Adipocyte (in vitro differentiated cells): ENCODE results near the gene RNMT.
A peak's percentile ranks its signal among the peaks of the same experiment; 100 is the strongest.
"Not testable (repeated sequence)": the region's sequence is repeated elsewhere in the genome, so short reads cannot be mapped to it uniquely, and the experiment has no call there.

Experiments used
- DNase-seq: peaks from one replicate; pipeline ENCODE4 v3.0.0-alpha.2; 2015; ENCODE audit warnings: low read depth
- H3K27me3 ChIP-seq: replicated peaks from 2 replicates; pipeline ENCODE4 v1.7.0; 2013; ENCODE audit warnings: mild to moderate bottlenecking, low read length, moderate library complexity; ENCODE audit not compliant: control insufficient read depth, insufficient read depth
- H3K36me3 ChIP-seq: 2 replicates; pipeline ENCODE4 v1.7.0; 2013; ENCODE audit warnings: low read length, mild to moderate bottlenecking, moderate library complexity; ENCODE audit not compliant: control insufficient read depth, insufficient read depth, severe bottlenecking
- H3K4me1 ChIP-seq: 2 replicates; pipeline ENCODE4 v1.7.0; 2013; ENCODE audit warnings: mild to moderate bottlenecking, low read length, moderate library complexity; ENCODE audit not compliant: control insufficient read depth, insufficient read depth
- H3K4me3 ChIP-seq: 2 replicates; pipeline ENCODE4 v1.7.0; 2013; ENCODE audit warnings: mild to moderate bottlenecking, low read length, moderate library complexity
- H3K9ac ChIP-seq: 2 replicates; pipeline ENCODE4 v1.7.0; 2013; ENCODE audit warnings: mild to moderate bottlenecking, low read length, moderate library complexity
- H3K9me3 ChIP-seq: 2 replicates; pipeline ENCODE4 v1.7.0; 2013; ENCODE audit warnings: mild to moderate bottlenecking, low read length, moderate library complexity; ENCODE audit not compliant: control insufficient read depth

RNMT gene

GRCh38 chr18:13726232-13726971 lies at the start of gene RNMT, which contains the start of gene FAM210A:
Gene RNMT, plus strand, starts transcription at chr18:13726673. Its CDS starts 4,845 bp downstream, at chr18:13731518.
Gene FAM210A, minus strand, starts transcription at chr18:13726558. Its CDS starts 44,481 bp downstream, at chr18:13682077.
- Histone ChIP-seq H3K4me1 (peaks cover 29% of the 10 kb centered on the region), H3K27me3 (no peaks in the 10 kb centered on the region), H3K9me3 (no peaks in the 10 kb centered on the region), H3K4me3 (peak within 1 kb of the TSS; percentile 95), H3K9ac (peak within 1 kb of the TSS; percentile 94), H3K36me3 (no peaks in the 10 kb centered on the region)
- peak; percentile 99 for DNase-seq

GRCh38 chr18:13677350-13677749 lies 49.1 kb upstream of the RNMT start:
- H3K27me3 ChIP-seq = not testable (repeated sequence)

DNA sequence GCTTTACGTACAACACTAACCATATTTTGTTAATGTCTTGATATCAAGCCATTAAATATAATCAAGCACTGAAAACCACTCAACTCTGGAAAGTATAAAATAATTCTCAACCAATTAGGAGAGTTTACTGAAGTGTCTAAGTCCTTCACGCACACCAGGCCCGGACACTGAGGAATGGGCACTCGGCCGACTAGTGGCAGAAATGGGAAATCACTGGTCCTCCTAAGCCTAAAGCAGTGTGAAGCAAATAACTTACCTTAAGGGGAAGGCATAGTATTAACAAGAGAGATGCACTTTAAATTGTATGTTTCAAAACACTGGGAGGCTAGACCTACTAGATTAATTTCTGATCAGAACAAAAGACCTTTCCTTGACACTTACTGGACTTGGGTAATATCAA lies 45.9 kb upstream of the RNMT start:
- Histone ChIP-seq H3K9ac (no peak overlapping the region), H3K36me3 (peaks cover 11% of the 10 kb centered on the region), H3K4me1 (peaks cover 3% of the 10 kb centered on the region), H3K9me3 (no peaks in the 10 kb centered on the region), H3K4me3 (no peak overlapping the region), H3K27me3 (no peaks in the 10 kb centered on the region)
- DNase-seq = no peak

More at GRCh38 chr18:13677350-13677749, 49.1 kb upstream of the RNMT start:
- H3K36me3 ChIP-seq = peaks cover 11% of the 10 kb centered on the region
- H3K9ac ChIP-seq, H3K4me1 ChIP-seq, DNase-seq, H3K9me3 ChIP-seq, H3K4me3 ChIP-seq: not testable (repeated sequence)

GRCh38 chr18:13681701-13682100 lies 44.8 kb upstream of the RNMT start:
- no peaks in the 10 kb centered on the region for H3K9me3 ChIP-seq
- no peak for DNase-seq
- peaks cover 11% of the 10 kb centered on the region for H3K36me3 ChIP-seq

GRCh38 chr18:13684546-13684945 lies 41.9 kb upstream of the RNMT start:
- H3K27me3 ChIP-seq = no peaks in the 10 kb centered on the region
- H3K4me3 ChIP-seq = no peak overlapping the region
- no peaks in the 10 kb centered on the region for H3K9me3 ChIP-seq
- H3K36me3 ChIP-seq = peaks cover 11% of the 10 kb centered on the region
- H3K4me1 ChIP-seq = no peaks in the 10 kb centered on the region
- no peak for DNase-seq
- no peak overlapping the region for H3K9ac ChIP-seq

More at GRCh38 chr18:13681701-13682100, 44.8 kb upstream of the RNMT start:
- Histone ChIP-seq H3K9ac (no peak overlapping the region), H3K4me1 (peaks cover 3% of the 10 kb centered on the region), H3K27me3 (no peaks in the 10 kb centered on the region), H3K4me3 (no peak overlapping the region)

GRCh38 chr18:13688191-13689136 lies 38.0 kb upstream of the RNMT start:
- H3K4me3 ChIP-seq = no peak overlapping the region

GRCh38 chr18:13690060-13690459 lies 36.4 kb upstream of the RNMT start:
- H3K9ac ChIP-seq, H3K9me3 ChIP-seq, DNase-seq, H3K36me3 ChIP-seq, H3K4me3 ChIP-seq, H3K27me3 ChIP-seq, H3K4me1 ChIP-seq: not testable (repeated sequence)

More at GRCh38 chr18:13688191-13689136, 38.0 kb upstream of the RNMT start:
- H3K4me1 ChIP-seq = no peaks in the 10 kb centered on the region
- no peaks in the 10 kb centered on the region for H3K27me3 ChIP-seq
- no peaks in the 10 kb centered on the region for H3K9me3 ChIP-seq
- H3K36me3 ChIP-seq = no peaks in the 10 kb centered on the region
- no peak overlapping the region for H3K9ac ChIP-seq
- no peak for DNase-seq

DNA sequence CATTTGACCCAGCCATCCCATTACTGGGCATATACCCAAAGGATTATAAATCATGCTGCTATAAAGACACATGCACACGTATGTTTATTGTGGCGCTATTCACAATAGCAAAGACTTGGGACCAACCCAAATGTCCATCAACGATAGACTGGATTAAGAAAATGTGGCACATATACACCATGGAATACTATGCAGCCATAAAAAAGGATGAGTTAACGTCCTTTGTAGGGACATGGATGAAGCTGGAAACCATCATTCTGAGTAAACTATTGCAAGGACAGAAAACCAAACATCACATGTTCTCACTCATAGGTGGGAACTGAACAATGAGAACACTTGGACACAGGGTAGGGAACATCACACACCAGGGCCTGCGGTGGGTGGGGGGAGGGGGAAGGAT lies 31.1 kb upstream of the RNMT start:
- not testable (repeated sequence) for H3K4me3 ChIP-seq, DNase-seq, H3K9ac ChIP-seq, H3K27me3 ChIP-seq, H3K9me3 ChIP-seq, H3K4me1 ChIP-seq, H3K36me3 ChIP-seq

DNA sequence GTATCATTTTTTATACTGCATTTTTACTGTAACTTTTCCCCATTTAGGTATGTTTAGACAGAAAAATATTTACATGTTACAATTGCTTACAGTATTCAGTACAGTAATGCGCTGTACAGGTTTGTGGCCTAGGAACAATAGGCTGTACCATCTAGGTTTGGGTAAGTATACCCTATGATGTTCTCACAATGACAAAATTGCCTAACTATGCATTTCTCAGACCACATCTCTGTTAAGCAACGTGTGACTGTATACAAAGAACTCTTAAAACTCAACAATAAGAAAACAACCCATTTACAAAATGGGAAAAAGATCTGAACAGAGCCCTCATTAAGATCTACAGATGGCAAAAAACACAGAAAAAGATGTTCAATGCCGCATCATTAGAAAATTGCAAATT lies 29.5 kb upstream of the RNMT start:
- DNase-seq = no peak
- Histone ChIP-seq H3K4me3 (no peak overlapping the region), H3K4me1 (no peaks in the 10 kb centered on the region)

GRCh38 chr18:13700153-13700552 lies 26.3 kb upstream of the RNMT start:
- peaks cover 17% of the 10 kb centered on the region for H3K9me3 ChIP-seq

More for the DNA sequence above, 29.5 kb upstream of the RNMT start:
- no peaks in the 10 kb centered on the region for H3K36me3 ChIP-seq
- no peaks in the 10 kb centered on the region for H3K27me3 ChIP-seq
- H3K9me3 ChIP-seq = no peaks in the 10 kb centered on the region
- H3K9ac ChIP-seq = no peak overlapping the region

GRCh38 chr18:13703899-13704298 lies 22.6 kb upstream of the RNMT start:
- H3K4me1 ChIP-seq = no peaks in the 10 kb centered on the region
- DNase-seq = no peak
- no peak overlapping the region for H3K4me3 ChIP-seq
- peaks cover 17% of the 10 kb centered on the region for H3K9me3 ChIP-seq
- no peak overlapping the region for H3K9ac ChIP-seq
- peaks cover 3% of the 10 kb centered on the region for H3K36me3 ChIP-seq
- no peaks in the 10 kb centered on the region for H3K27me3 ChIP-seq

More at GRCh38 chr18:13700153-13700552, 26.3 kb upstream of the RNMT start:
- no peak for DNase-seq
- Histone ChIP-seq H3K9ac (no peak overlapping the region), H3K36me3 (no peaks in the 10 kb centered on the region), H3K4me1 (no peaks in the 10 kb centered on the region), H3K27me3 (no peaks in the 10 kb centered on the region), H3K4me3 (no peak overlapping the region)
